GM12865 (cell line): Measurements from ENCODE around the gene EPB41L5.
"Not testable (repeated sequence)": the region's sequence is repeated elsewhere in the genome, so short reads cannot be mapped to it uniquely, and the experiment has no call there.

Experiments
- DNase-seq: peaks from one replicate; pipeline ENCODE4 v3.0.0; 2010; ENCODE audit warnings: low read depth
- H3K4me3 ChIP-seq: 2 replicates; pipeline ENCODE4 v1.5.1; 2011; ENCODE audit warnings: mild to moderate bottlenecking, low read depth, low read length, control low read depth
- TF ChIP-seq, protein P1 (sequence below): IDR thresholded peaks from 2 replicates; pipeline ENCODE4 v1.5.1; 2011; ENCODE audit warnings: low read length, control low read depth, low read depth, inconsistent platforms; ENCODE audit not compliant: insufficient read depth; ENCODE audit errors: missing control alignments

EPB41L5 gene

DNA sequence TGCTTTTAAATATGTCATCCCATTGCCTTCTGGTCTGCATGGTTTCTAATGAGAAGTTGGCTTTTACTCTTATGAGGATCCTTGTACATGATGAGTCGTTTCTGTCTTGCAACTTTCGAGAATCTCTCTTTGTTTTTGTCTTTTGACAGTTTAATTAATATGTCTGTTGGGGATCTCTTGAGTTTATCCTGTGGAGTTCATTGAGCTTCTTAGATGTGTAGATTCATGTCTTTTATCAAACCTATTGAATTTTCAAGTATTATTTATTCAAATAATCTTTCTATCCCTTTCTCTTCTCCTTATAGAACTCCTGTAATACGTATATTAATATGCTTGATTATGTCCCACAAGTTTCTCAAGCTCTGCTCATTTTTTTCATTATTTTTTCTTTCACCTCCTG lies 142.4 kb downstream of the EPB41L5 start:
- no peak for DNase-seq
- TF ChIP-seq, protein P1, sequence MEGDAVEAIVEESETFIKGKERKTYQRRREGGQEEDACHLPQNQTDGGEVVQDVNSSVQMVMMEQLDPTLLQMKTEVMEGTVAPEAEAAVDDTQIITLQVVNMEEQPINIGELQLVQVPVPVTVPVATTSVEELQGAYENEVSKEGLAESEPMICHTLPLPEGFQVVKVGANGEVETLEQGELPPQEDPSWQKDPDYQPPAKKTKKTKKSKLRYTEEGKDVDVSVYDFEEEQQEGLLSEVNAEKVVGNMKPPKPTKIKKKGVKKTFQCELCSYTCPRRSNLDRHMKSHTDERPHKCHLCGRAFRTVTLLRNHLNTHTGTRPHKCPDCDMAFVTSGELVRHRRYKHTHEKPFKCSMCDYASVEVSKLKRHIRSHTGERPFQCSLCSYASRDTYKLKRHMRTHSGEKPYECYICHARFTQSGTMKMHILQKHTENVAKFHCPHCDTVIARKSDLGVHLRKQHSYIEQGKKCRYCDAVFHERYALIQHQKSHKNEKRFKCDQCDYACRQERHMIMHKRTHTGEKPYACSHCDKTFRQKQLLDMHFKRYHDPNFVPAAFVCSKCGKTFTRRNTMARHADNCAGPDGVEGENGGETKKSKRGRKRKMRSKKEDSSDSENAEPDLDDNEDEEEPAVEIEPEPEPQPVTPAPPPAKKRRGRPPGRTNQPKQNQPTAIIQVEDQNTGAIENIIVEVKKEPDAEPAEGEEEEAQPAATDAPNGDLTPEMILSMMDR: no peak
- H3K4me3 ChIP-seq: no peak overlapping the region

DNA sequence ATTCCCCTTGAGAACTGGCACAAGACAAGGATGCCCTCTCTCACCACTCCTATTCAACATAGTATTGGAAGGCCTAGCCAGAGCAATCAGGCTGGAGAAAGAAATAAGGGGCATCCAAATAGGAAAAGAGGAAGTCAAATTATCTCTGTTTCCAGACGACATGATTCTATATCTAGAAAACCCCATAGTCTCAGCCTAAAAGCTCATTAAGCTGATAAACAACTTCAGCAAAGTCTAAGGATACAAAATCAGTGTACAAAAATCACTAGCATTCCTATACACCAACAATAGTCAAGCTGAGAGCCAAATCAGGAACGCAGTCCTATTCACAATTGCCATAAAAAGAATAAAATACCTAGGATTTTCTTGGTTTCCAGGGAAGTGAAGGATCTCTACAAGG lies 145.8 kb downstream of the EPB41L5 start:
- not testable (repeated sequence) for H3K4me3 ChIP-seq, DNase-seq

DNA sequence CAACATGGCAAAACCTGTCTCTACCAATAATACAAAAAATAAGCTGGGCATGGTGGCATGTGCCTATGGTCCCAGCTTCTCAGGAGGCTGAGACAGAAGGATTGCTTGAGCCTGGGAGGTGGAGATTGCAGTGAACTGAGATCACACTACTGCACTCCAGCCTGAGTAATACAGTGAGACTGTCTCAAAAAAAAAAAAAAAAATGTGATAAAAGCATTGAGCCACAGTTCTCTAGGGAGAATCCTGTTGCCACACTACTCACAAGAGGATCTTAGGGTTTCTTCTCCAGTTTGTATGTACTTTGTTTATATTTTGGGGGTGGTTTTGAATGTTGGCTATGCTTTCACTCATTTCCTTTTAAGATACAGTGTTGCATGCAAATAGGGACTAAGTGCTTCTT lies 148.3 kb downstream of the EPB41L5 start:
- no peak overlapping the region for H3K4me3 ChIP-seq
- DNase-seq: no peak
- TF ChIP-seq, protein P1: no peak

DNA sequence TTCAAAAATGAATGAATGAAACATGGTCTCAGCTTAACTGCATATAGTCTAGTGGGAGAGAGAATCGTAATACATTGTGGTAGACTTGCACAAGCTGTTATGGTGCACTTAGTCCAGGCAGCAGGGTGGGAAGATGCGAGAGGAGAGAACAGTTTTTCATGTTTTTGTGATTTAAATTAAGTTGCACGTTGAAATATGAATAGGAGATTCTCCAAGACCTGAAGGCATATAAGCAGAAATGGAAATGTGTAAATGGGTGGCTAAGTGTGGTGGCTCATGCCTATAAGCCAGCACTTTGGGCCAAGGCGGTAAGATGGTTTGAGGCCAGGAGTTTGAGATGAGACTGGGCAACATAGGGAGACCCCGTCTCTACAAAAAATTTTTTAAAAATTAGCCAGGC lies 149.8 kb downstream of the EPB41L5 start:
- DNase-seq: no peak
- TF ChIP-seq, protein P1: no peak
- no peak overlapping the region for H3K4me3 ChIP-seq

DNA sequence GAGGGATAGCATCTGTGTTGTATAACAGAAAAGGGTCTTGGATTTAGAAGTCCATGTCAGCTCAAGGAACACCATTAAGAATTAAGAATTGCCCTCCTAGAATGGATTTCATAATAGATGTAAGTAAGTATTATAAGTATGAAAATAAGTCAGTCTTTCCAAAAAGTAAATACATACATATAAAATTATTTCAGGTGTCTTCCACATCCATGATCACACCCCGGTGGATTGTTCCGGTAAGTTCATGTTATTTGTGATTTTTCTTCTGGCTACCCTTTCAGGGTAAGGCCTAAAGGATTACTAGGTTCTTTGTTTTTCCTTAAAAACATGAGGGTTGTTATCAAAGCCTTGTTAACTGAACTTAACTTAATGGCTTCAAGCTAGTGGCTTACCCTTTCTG lies 154.4 kb downstream of the EPB41L5 start:
- TF ChIP-seq, protein P1: no peak
- no peak for DNase-seq
- H3K4me3 ChIP-seq: no peak overlapping the region

DNA sequence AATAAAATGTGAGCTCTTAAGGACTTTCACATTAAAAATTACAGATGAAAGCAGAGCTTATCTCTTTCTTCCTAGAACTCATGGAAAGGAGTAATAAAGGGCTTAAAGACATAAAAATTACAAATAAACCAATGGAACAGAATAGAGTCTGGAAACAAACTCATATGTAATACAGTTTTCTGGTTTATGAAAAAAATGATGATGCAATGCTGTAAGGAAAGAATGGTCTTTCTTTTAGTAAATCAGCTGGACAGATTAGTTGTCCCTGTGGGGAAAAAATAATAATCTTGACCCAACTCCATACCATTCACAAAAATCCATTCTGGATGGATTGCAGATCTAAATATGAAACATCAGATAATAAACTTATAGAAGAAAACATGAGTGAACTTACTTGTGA lies 156.1 kb downstream of the EPB41L5 start:
- TF ChIP-seq, protein P1: no peak
- H3K4me3 ChIP-seq: no peak overlapping the region
- DNase-seq: no peak

DNA sequence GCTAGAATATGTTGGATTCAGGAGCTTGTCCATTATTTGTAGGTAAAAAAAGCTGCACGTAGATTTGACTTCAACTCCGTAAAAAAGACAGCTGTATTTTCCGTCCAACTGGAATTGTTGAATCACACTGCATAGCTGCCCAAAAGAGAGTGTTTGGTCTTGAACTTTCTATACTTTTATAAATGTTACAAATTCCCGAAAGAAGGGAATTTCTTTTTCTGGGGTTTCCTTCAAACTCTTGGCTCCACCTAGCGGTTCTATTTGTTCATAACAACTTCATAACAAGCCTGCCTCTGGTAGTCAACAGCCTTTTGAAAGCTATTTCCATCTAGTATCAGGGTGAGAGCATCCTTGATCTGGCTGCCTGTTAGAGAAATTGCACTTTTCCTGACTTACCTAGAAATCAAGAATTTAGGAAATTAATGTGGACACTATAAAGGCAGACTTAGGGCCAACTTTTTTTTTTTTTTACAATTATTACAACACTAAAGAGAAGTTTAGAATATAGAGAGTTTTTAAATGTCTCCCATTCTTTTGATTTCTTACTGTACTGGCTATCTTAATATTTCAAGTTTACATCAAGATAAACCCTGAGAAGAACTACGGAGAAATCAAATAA lies 162.2 kb downstream of the EPB41L5 start:
- TF ChIP-seq, protein P1: peak; percentile 59
- peak; percentile 70 for DNase-seq

More for the DNA sequence above, 162.2 kb downstream of the EPB41L5 start:
- H3K4me3 ChIP-seq: no peak overlapping the region
